HG02759 (cell line): Measurements from ENCODE around the gene TOMM7.
"Not testable (repeated sequence)": the region's sequence is repeated elsewhere in the genome, so short reads cannot be mapped to it uniquely, and the experiment has no call there.

Experiments
- ATAC-seq: cut with Tn5 transposase; IDR thresholded peaks from one replicate; pipeline ENCODE4 v1.9.1; 2021; ENCODE audit warnings: mild to moderate bottlenecking, moderate library complexity; ENCODE audit not compliant: unreplicated experiment

Gene TOMM7

GRCh38 chr7:22790640-22791039 is 32.0 kb downstream of the TOMM7 start:
- not testable (repeated sequence) for ATAC-seq

- no peak for ATAC-seq
Observed at GRCh38 chr7:22787951-22788350, 34.7 kb downstream of the TOMM7 start.

GRCh38 chr7:22786290-22786932 is 36.2 kb downstream of the TOMM7 start:
- ATAC-seq = no peak

GRCh38 chr7:22784346-22784745 is 38.3 kb downstream of the TOMM7 start:
- ATAC-seq = no peak

GRCh38 chr7:22783421-22783820 is 39.2 kb downstream of the TOMM7 start:
- ATAC-seq = no peak

GRCh38 chr7:22782616-22783232 is 39.9 kb downstream of the TOMM7 start:
- peak; percentile 70 for ATAC-seq

- ATAC-seq = no peak
Observed at GRCh38 chr7:22781230-22781711, 41.4 kb downstream of the TOMM7 start.

GRCh38 chr7:22779730-22780323 is 42.8 kb downstream of the TOMM7 start:
- not testable (repeated sequence) for ATAC-seq

- no peak for ATAC-seq
Observed at GRCh38 chr7:22776964-22777363, 45.7 kb downstream of the TOMM7 start.

- no peak for ATAC-seq
Observed at GRCh38 chr7:22772885-22773284, 49.8 kb downstream of the TOMM7 start.

- no peak for ATAC-seq
Observed at GRCh38 chr7:22771872-22772228, 50.8 kb downstream of the TOMM7 start.

- no peak for ATAC-seq
Observed at GRCh38 chr7:22771194-22771871, 51.3 kb downstream of the TOMM7 start.

- ATAC-seq = no peak
Observed at GRCh38 chr7:22765609-22766008, 57.0 kb downstream of the TOMM7 start.
